ENCODE measurements around the gene UHRF1.

GRCh38 chr19:4951656-4952055, 42.4 kb downstream of the UHRF1 start:
- TF ChIP-seq ZNF274 (IDR thresholded peaks at IDR 0.05; ENCODE audit: low read depth, low read length), result no peak
- TF ChIP-seq YY1 (IDR thresholded peaks at IDR 0.05; ENCODE audit: insufficient read depth, insufficient read length), result no peak
- no peak for TF ChIP-seq SUZ12 (IDR thresholded peaks at IDR 0.05; ENCODE audit: extremely low read depth, insufficient read depth, insufficient read length)
